H1 (cell line): ENCODE measurements around the gene JUN. TPM values are rescaled to one million over a fixed set of nuclear protein-coding genes. Genes with fewer than 3 reads are reported as not detected.

Source experiments
- CTCF ChIA-PET: fragments of 300-600 bp; sonication (Branson Sonifier 250); formaldehyde crosslinking; loops from one replicate; lab custom pipeline; 2021; ENCODE audit not compliant: partially characterized antibody; lab: Charles Lee
- POLR2A ChIA-PET: fragments of 300-600 bp; sonication (Branson Sonifier 250); formaldehyde crosslinking; loops from one replicate; lab custom pipeline; 2021; ENCODE audit warnings: inconsistent platforms; ENCODE audit not compliant: partially characterized antibody; lab: Charles Lee
- DNase-seq, 2 experiments: peaks; one replicate each; pipeline versions ENCODE4 v3.0.0 to v3.0.0-alpha.2; 2010 to 2022; ENCODE audit warnings: low spot score in 2 of 2, low read depth in 1 of 2, mixed read lengths in 1 of 2
- FAIRE-seq: peaks from 2 replicates; lab custom pipeline; 2011; peaks lifted over from hg19 to GRCh38; lab: Jason Lieb, UNC
- H2AFZ ChIP-seq: 2 replicates; pipeline ENCODE4 v1.8.1; 2012; ENCODE audit warnings: low read length, inconsistent platforms
- H2AK5ac ChIP-seq: 2 replicates; pipeline ENCODE4 v1.6.1; 2013; ENCODE audit warnings: low read depth, low read length
- H2BK120ac ChIP-seq: replicated peaks from 2 replicates; pipeline ENCODE3; 2013; ENCODE audit warnings: low read depth, low read length, inconsistent platforms
- H2BK12ac ChIP-seq: 2 replicates; pipeline ENCODE4 v1.6.1; 2013; ENCODE audit warnings: low read depth, low read length
- H2BK15ac ChIP-seq: 2 replicates; pipeline ENCODE4 v1.6.1; 2013; ENCODE audit warnings: low read length
- H2BK20ac ChIP-seq: 2 replicates; pipeline ENCODE4 v1.6.1; 2013; ENCODE audit warnings: low read length
- H2BK5ac ChIP-seq: 2 replicates; pipeline ENCODE4 v1.6.1; 2013; ENCODE audit warnings: low read depth, low read length
- H3K14ac ChIP-seq: 2 replicates; pipeline ENCODE4 v1.6.1; 2013; ENCODE audit warnings: inconsistent platforms; ENCODE audit not compliant: insufficient read length
- H3K18ac ChIP-seq: 2 replicates; pipeline ENCODE4 v1.6.1; 2013; ENCODE audit warnings: low read length; ENCODE audit errors: extremely low read depth
- H3K23ac ChIP-seq: 2 replicates; pipeline ENCODE4 v1.6.1; 2013; ENCODE audit warnings: inconsistent platforms; ENCODE audit not compliant: insufficient read length
- H3K23me2 ChIP-seq: 2 replicates; pipeline ENCODE4 v1.6.1; 2013; ENCODE audit warnings: low read depth, low read length
- H3K27ac ChIP-seq: 2 replicates; pipeline ENCODE4 v1.6.1; 2011; ENCODE audit warnings: low read depth, low read length, inconsistent platforms
- H3K27me3 ChIP-seq, 4 experiments: replicated peaks in 1 of 4; 1 replicate in 1 of 4; 2 replicates in 3 of 4; pipeline versions ENCODE4 v1.6.1 to v1.8.1; 2011 to 2013; ENCODE audit warnings: low read length in 3 of 4, mild to moderate bottlenecking in 3 of 4, inconsistent platforms in 2 of 4, mixed read lengths in 2 of 4, moderate library complexity in 1 of 4; ENCODE audit not compliant: control insufficient read depth in 3 of 4, insufficient read depth in 3 of 4; ENCODE audit errors: extremely low read depth in 1 of 4
- H3K36me3 ChIP-seq, 4 experiments: 2 replicates each; pipeline versions ENCODE4 v1.6.1 to v1.8.1; 2011 to 2013; ENCODE audit warnings: mild to moderate bottlenecking in 4 of 4, low read length in 3 of 4, moderate library complexity in 2 of 4, control low read depth in 1 of 4, inconsistent platforms in 1 of 4; ENCODE audit not compliant: insufficient read depth in 4 of 4, control insufficient read depth in 2 of 4
- H3K4ac ChIP-seq: replicated peaks from 2 replicates; pipeline ENCODE3; 2013; ENCODE audit warnings: low read length, low read depth, mixed read lengths, inconsistent platforms; ENCODE audit not compliant: insufficient read length
- H3K4me1 ChIP-seq, 4 experiments: replicated peaks in 1 of 4; 1 replicate in 1 of 4; 2 replicates in 3 of 4; pipeline versions ENCODE4 v1.6.1 to v1.8.1; 2011 to 2013; ENCODE audit warnings: low read length in 3 of 4, inconsistent platforms in 2 of 4, mixed read lengths in 1 of 4; ENCODE audit not compliant: insufficient read depth in 4 of 4, control insufficient read depth in 3 of 4
- H3K4me2 ChIP-seq, 2 experiments: 2 replicates each; pipeline versions ENCODE4 v1.6.1 to v1.8.1; 2011 to 2013; ENCODE audit warnings: low read depth in 2 of 2, low read length in 2 of 2, control low read depth in 1 of 2, inconsistent platforms in 1 of 2, mild to moderate bottlenecking in 1 of 2; ENCODE audit not compliant: insufficient read depth in 1 of 2
- H3K4me3 ChIP-seq, 4 experiments: fragments of 200-600, 300-600 bp in 1 of 4; sonication (generic), shearing (Covaris generic), sonication (Bioruptor Twin) in 1 of 4; 2 replicates each; pipeline versions ENCODE4 v1.5.1 to v1.8.1; 2011 to 2016; ENCODE audit warnings: low read length in 4 of 4, low read depth in 3 of 4, control low read depth in 2 of 4, inconsistent platforms in 2 of 4, mild to moderate bottlenecking in 2 of 4, mixed read lengths in 1 of 4, moderate library complexity in 1 of 4; ENCODE audit not compliant: insufficient read depth in 2 of 4; ENCODE audit errors: extremely low read depth in 1 of 4
- H3K56ac ChIP-seq: replicated peaks from 2 replicates; pipeline ENCODE3; 2013; ENCODE audit warnings: low read depth, mild to moderate bottlenecking, mixed read lengths, low read length, inconsistent platforms; ENCODE audit not compliant: insufficient read length
- H3K79me1 ChIP-seq: 2 replicates; pipeline ENCODE4 v1.6.1; 2013; ENCODE audit warnings: low read depth, low read length, control low read depth
- H3K79me2 ChIP-seq, 2 experiments: 2 replicates each; pipeline versions ENCODE4 v1.6.1 to v1.8.1; 2012 to 2013; ENCODE audit warnings: low read length in 2 of 2, mild to moderate bottlenecking in 2 of 2, inconsistent platforms in 1 of 2; ENCODE audit not compliant: insufficient read depth in 2 of 2, control insufficient read depth in 1 of 2
- H3K9ac ChIP-seq, 4 experiments: replicated peaks in 1 of 4; 1 replicate in 1 of 4; 2 replicates in 3 of 4; pipeline versions ENCODE4 v1.6.1 to v1.8.1; 2011 to 2013; ENCODE audit warnings: low read depth in 3 of 4, low read length in 3 of 4, control low read depth in 2 of 4, mild to moderate bottlenecking in 2 of 4, moderate library complexity in 2 of 4, inconsistent platforms in 1 of 4; ENCODE audit errors: extremely low read depth in 1 of 4
- H3K9me3 ChIP-seq, 2 experiments: 2 replicates each; pipeline versions ENCODE4 v1.6.1 to v1.8.1; 2012 to 2013; ENCODE audit warnings: mild to moderate bottlenecking in 2 of 2, moderate library complexity in 2 of 2, control low read depth in 1 of 2, inconsistent platforms in 1 of 2, low read depth in 1 of 2, low read length in 1 of 2, mixed read lengths in 1 of 2; ENCODE audit not compliant: insufficient read depth in 2 of 2
- H4K20me1 ChIP-seq, 2 experiments: replicated peaks in 1 of 2; 2 replicates each; pipeline versions ENCODE3 to v1.8.1; 2011 to 2013; ENCODE audit warnings: inconsistent platforms in 2 of 2, low read length in 2 of 2, mild to moderate bottlenecking in 1 of 2; ENCODE audit not compliant: insufficient read depth in 2 of 2, control insufficient read depth in 1 of 2
- H4K5ac ChIP-seq: 2 replicates; pipeline ENCODE4 v1.6.1; 2013; ENCODE audit warnings: low read length, low read depth, mixed read lengths, inconsistent platforms; ENCODE audit not compliant: insufficient read length
- H4K8ac ChIP-seq: 2 replicates; pipeline ENCODE4 v1.8.0; 2013; ENCODE audit warnings: mild to moderate bottlenecking, moderate library complexity, low read length, inconsistent platforms; ENCODE audit not compliant: insufficient read depth; ENCODE audit errors: extremely low read depth
- H4K91ac ChIP-seq: replicated peaks from 2 replicates; pipeline ENCODE3; 2013; ENCODE audit warnings: low read length, mixed read lengths, inconsistent platforms; ENCODE audit not compliant: insufficient read length
- BCL11A ChIP-seq, 2 experiments: IDR thresholded peaks; one replicate each; pipeline ENCODE4 v1.6.1; 2011; ENCODE audit warnings: low read depth in 2 of 2, low read length in 2 of 2, mild to moderate bottlenecking in 2 of 2
- CBX5 ChIP-seq: fragments of 300-800, 300-1000 bp; sonication (generic); IDR thresholded peaks from 2 replicates; pipeline ENCODE4 v1.7.1; 2016; ENCODE audit warnings: antibody characterized with exemption, low read length, low read depth
- CBX8 ChIP-seq: fragments of 300-800, 300-1000 bp; sonication (generic); IDR thresholded peaks from 2 replicates; pipeline ENCODE4 v1.7.1; 2016; ENCODE audit warnings: low read depth, low read length, borderline replicate concordance
- EP300 ChIP-seq, 2 experiments: IDR thresholded peaks; 1 replicate in 1 of 2; 2 replicates in 1 of 2; pipeline ENCODE4 v1.6.1; 2011 to 2012; ENCODE audit warnings: low read depth in 2 of 2, low read length in 2 of 2, mild to moderate bottlenecking in 2 of 2, borderline replicate concordance in 1 of 2, inconsistent platforms in 1 of 2, moderate library complexity in 1 of 2
- JUND ChIP-seq: IDR thresholded peaks from 2 replicates; pipeline ENCODE4 v1.6.1; 2011; ENCODE audit warnings: mild to moderate bottlenecking, improper control_type of control experiment, low read length
- NRF1 ChIP-seq: IDR thresholded peaks from 2 replicates; pipeline ENCODE4 v1.6.1; 2011; ENCODE audit warnings: mild to moderate bottlenecking, low read depth, low read length, improper control_type of control experiment
- TAF1 ChIP-seq: IDR thresholded peaks from 2 replicates; pipeline ENCODE4 v1.6.1; 2011; ENCODE audit warnings: mild to moderate bottlenecking, low read depth, low read length
- TAF7 ChIP-seq: optimal IDR thresholded peaks from 2 replicates; pipeline ENCODE3; 2011; ENCODE audit warnings: low read depth, mild to moderate bottlenecking, inconsistent platforms, low read length, moderate library complexity, borderline replicate concordance
- TEAD4 ChIP-seq: IDR thresholded peaks from 2 replicates; pipeline ENCODE4 v1.6.1; 2012; ENCODE audit warnings: low read depth, low read length, inconsistent platforms, mixed read lengths
- ZNF274 ChIP-seq: IDR thresholded peaks from 2 replicates; pipeline ENCODE4 v1.7.0; 2012; ENCODE audit warnings: low read length, borderline replicate concordance; ENCODE audit errors: extremely low read depth
- WGBS, 2 experiments: shearing (Covaris generic) in 1 of 2; methylation state at CpG; one replicate each; pipeline versions ENCODE4 v1.1.6 to v1.1.7; 2013 to 2015; ENCODE audit warnings: low lambda C conversion rate in 2 of 2, mixed read lengths in 2 of 2, inconsistent platforms in 1 of 2, low coverage in 1 of 2, missing lambda C conversion rate in 1 of 2; ENCODE audit not compliant: insufficient replicate concordance in 2 of 2, insufficient coverage in 1 of 2, insufficient read length in 1 of 2; ENCODE audit errors: extremely low coverage in 1 of 2, missing lambda C conversion rate in 1 of 2; 5-methylcytosine and 5-hydroxymethylcytosine counted together
- polyA plus RNA-seq, 7 experiments: library from polyadenylated mRNA; depleted of rRNA in 3 of 7; stranded (reverse) in 5 of 7; unstranded in 2 of 7; fragments of >200 nt in 5 of 7; fragments of 200-250 nt in 2 of 7; gene quantifications; 1 replicate in 5 of 7; 2 replicates in 1 of 7; 4 replicates in 1 of 7; pipeline versions ENCODE4 v1.2.1 to v1.2.3, GENCODE V29; 2011 to 2013; ENCODE audit warnings: missing spikeins in 2 of 7, mixed read lengths in 2 of 7
- total RNA-seq: library from RNA; stranded (reverse); fragmentation: NEBNext Ultra II Directional; extraction: Animal tissue kit (Norgen Biotek cat#: 25700); gene quantifications from 2 replicates; pipeline ENCODE4 v1.2.1, GENCODE V29; 2021

Gene JUN
- total and polyA plus RNA-seq, 2 of the 8 experiments (the other 6 are each of a cell fraction or from before 2014, with no cell fraction given), result 4.4 to 10.9 TPM

DNA sequence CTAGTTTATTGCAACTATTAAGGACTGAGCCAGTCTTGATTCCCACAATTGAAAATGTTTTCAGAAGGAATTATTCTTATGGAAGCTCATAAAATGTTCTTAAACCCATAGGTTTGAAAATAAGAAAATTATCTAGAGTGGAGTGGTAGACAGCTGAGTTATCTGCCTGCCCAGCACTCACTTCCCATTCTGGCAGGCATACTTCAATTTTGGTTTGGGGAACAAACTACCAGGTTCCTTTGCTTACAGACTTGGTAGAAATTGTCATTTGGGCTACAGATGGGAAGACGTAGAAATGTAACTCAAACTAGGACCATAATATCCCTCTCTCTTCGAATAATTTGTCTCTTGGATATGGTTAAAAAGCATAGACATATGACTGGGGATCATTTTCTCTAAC lies 18.4 kb downstream of the JUN start:
- Histone ChIP-seq H3K27me3 (no peaks in the 10 kb centered on the region), H3K79me2 (no peaks in the 10 kb centered on the region), H4K20me1 (no peaks in the 10 kb centered on the region), H3K56ac (no peak overlapping the region), H3K4me3 (no peak overlapping the region), H2BK5ac (no peak overlapping the region), H4K91ac (no peak overlapping the region), H3K18ac (no peak overlapping the region), H2AFZ (no peak overlapping the region), H3K9ac (no peak overlapping the region), H3K23ac (no peak overlapping the region), H2BK15ac (no peak overlapping the region), H4K8ac (no peak overlapping the region), H2BK12ac (no peak overlapping the region), H2BK20ac (no peak overlapping the region), H3K79me1 (no peaks in the 10 kb centered on the region; the same call in 1 of the 2 replicates), H3K27ac (no peak overlapping the region), H3K9me3 (no peaks in the 10 kb centered on the region), H3K4ac (no peak overlapping the region), H3K23me2 (no peaks in the 10 kb centered on the region), H2BK120ac (no peak overlapping the region), H3K4me2 (no peak overlapping the region), H4K5ac (no peak overlapping the region), H3K4me1 (peaks cover 0 to 5% (median under 1%) of the 10 kb centered on the region in 4 experiments; a peak in 2 of 7 replicates), H3K36me3 (no peaks in the 10 kb centered on the region), H3K14ac (no peak overlapping the region)
- FAIRE-seq (no peak), DNase-seq (no peak)
- CTCF ChIA-PET, result interaction anchor here (0.7 to 5.7 kb wide), 3 partner anchors 23 to 104 kb away, joined by 3 to 34 read pairs (median 5); no protein-coding TSS in a partner anchor
- 90% methylated on average over 2 of the region's 2 CpGs; no CpG with 5 or more reads in 1 of the 2 experiments for WGBS, 2 experiments
- POLR2A ChIA-PET, result interaction anchor here (0.9 kb wide), 1 partner anchor 18 kb away, joined by 4 read pairs; the partner anchor contains the start of gene JUN
- TF ChIP-seq JUND, result no peak
- no peak for TF ChIP-seq NRF1
- no peak for TF ChIP-seq TAF1
- TF ChIP-seq EP300 (IDR thresholded peaks at IDR 0.05; ENCODE audit: borderline replicate concordance in 1 of 2, low read depth in 2 of 2, low read length in 2 of 2), result no peak
- no peak for TF ChIP-seq ZNF274
- no peak for TF ChIP-seq BCL11A (IDR thresholded peaks at IDR 0.05; ENCODE audit: low read depth in 2 of 2, low read length in 2 of 2)
- TF ChIP-seq CBX8, result no peak
- no peak for TF ChIP-seq TAF7
- no peak for TF ChIP-seq TEAD4
- TF ChIP-seq CBX5, result no peak
- TF ChIP-seq, all 59 proteins: peak for 0
- no peak overlapping the region for H2AK5ac ChIP-seq
